H1 (cell line): ENCODE measurements around the gene ZBTB38. TPM values are rescaled to one million over a fixed set of nuclear protein-coding genes. Genes with fewer than 3 reads are reported as not detected.
A peak's percentile ranks its signal among the peaks of the same experiment; 100 is the strongest.

ENCODE experiments used
- CTCF ChIA-PET: fragments of 300-600 bp; sonication (Branson Sonifier 250); formaldehyde crosslinking; loops from one replicate; lab custom pipeline; 2021; ENCODE audit not compliant: partially characterized antibody; lab: Charles Lee
- POLR2A ChIA-PET: fragments of 300-600 bp; sonication (Branson Sonifier 250); formaldehyde crosslinking; loops from one replicate; lab custom pipeline; 2021; ENCODE audit warnings: inconsistent platforms; ENCODE audit not compliant: partially characterized antibody; lab: Charles Lee
- DNase-seq, 2 experiments: peaks; one replicate each; pipeline versions ENCODE4 v3.0.0 to v3.0.0-alpha.2; 2010 to 2022; ENCODE audit warnings: low spot score in 2 of 2, low read depth in 1 of 2, mixed read lengths in 1 of 2
- FAIRE-seq: peaks from 2 replicates; lab custom pipeline; 2011; peaks lifted over from hg19 to GRCh38; lab: Jason Lieb, UNC
- H2AFZ ChIP-seq: 2 replicates; pipeline ENCODE4 v1.8.1; 2012; ENCODE audit warnings: low read length, inconsistent platforms
- H2AK5ac ChIP-seq: 2 replicates; pipeline ENCODE4 v1.6.1; 2013; ENCODE audit warnings: low read depth, low read length
- H2BK120ac ChIP-seq: replicated peaks from 2 replicates; pipeline ENCODE3; 2013; ENCODE audit warnings: low read depth, low read length, inconsistent platforms
- H2BK12ac ChIP-seq: 2 replicates; pipeline ENCODE4 v1.6.1; 2013; ENCODE audit warnings: low read depth, low read length
- H2BK15ac ChIP-seq: 2 replicates; pipeline ENCODE4 v1.6.1; 2013; ENCODE audit warnings: low read length
- H2BK20ac ChIP-seq: 2 replicates; pipeline ENCODE4 v1.6.1; 2013; ENCODE audit warnings: low read length
- H2BK5ac ChIP-seq: 2 replicates; pipeline ENCODE4 v1.6.1; 2013; ENCODE audit warnings: low read depth, low read length
- H3K14ac ChIP-seq: 2 replicates; pipeline ENCODE4 v1.6.1; 2013; ENCODE audit warnings: inconsistent platforms; ENCODE audit not compliant: insufficient read length
- H3K18ac ChIP-seq: 2 replicates; pipeline ENCODE4 v1.6.1; 2013; ENCODE audit warnings: low read length; ENCODE audit errors: extremely low read depth
- H3K23ac ChIP-seq: 2 replicates; pipeline ENCODE4 v1.6.1; 2013; ENCODE audit warnings: inconsistent platforms; ENCODE audit not compliant: insufficient read length
- H3K23me2 ChIP-seq: 2 replicates; pipeline ENCODE4 v1.6.1; 2013; ENCODE audit warnings: low read depth, low read length
- H3K27ac ChIP-seq: 2 replicates; pipeline ENCODE4 v1.6.1; 2011; ENCODE audit warnings: low read depth, low read length, inconsistent platforms
- H3K27me3 ChIP-seq, 4 experiments: replicated peaks in 1 of 4; 1 replicate in 1 of 4; 2 replicates in 3 of 4; pipeline versions ENCODE4 v1.6.1 to v1.8.1; 2011 to 2013; ENCODE audit warnings: low read length in 3 of 4, mild to moderate bottlenecking in 3 of 4, inconsistent platforms in 2 of 4, mixed read lengths in 2 of 4, moderate library complexity in 1 of 4; ENCODE audit not compliant: control insufficient read depth in 3 of 4, insufficient read depth in 3 of 4; ENCODE audit errors: extremely low read depth in 1 of 4
- H3K36me3 ChIP-seq, 4 experiments: 2 replicates each; pipeline versions ENCODE4 v1.6.1 to v1.8.1; 2011 to 2013; ENCODE audit warnings: mild to moderate bottlenecking in 4 of 4, low read length in 3 of 4, moderate library complexity in 2 of 4, control low read depth in 1 of 4, inconsistent platforms in 1 of 4; ENCODE audit not compliant: insufficient read depth in 4 of 4, control insufficient read depth in 2 of 4
- H3K4ac ChIP-seq: replicated peaks from 2 replicates; pipeline ENCODE3; 2013; ENCODE audit warnings: low read length, low read depth, mixed read lengths, inconsistent platforms; ENCODE audit not compliant: insufficient read length
- H3K4me1 ChIP-seq, 4 experiments: replicated peaks in 1 of 4; 1 replicate in 1 of 4; 2 replicates in 3 of 4; pipeline versions ENCODE4 v1.6.1 to v1.8.1; 2011 to 2013; ENCODE audit warnings: low read length in 3 of 4, inconsistent platforms in 2 of 4, mixed read lengths in 1 of 4; ENCODE audit not compliant: insufficient read depth in 4 of 4, control insufficient read depth in 3 of 4
- H3K4me2 ChIP-seq, 2 experiments: 2 replicates each; pipeline versions ENCODE4 v1.6.1 to v1.8.1; 2011 to 2013; ENCODE audit warnings: low read depth in 2 of 2, low read length in 2 of 2, control low read depth in 1 of 2, inconsistent platforms in 1 of 2, mild to moderate bottlenecking in 1 of 2; ENCODE audit not compliant: insufficient read depth in 1 of 2
- H3K4me3 ChIP-seq, 4 experiments: fragments of 200-600, 300-600 bp in 1 of 4; sonication (generic), shearing (Covaris generic), sonication (Bioruptor Twin) in 1 of 4; 2 replicates each; pipeline versions ENCODE4 v1.5.1 to v1.8.1; 2011 to 2016; ENCODE audit warnings: low read length in 4 of 4, low read depth in 3 of 4, control low read depth in 2 of 4, inconsistent platforms in 2 of 4, mild to moderate bottlenecking in 2 of 4, mixed read lengths in 1 of 4, moderate library complexity in 1 of 4; ENCODE audit not compliant: insufficient read depth in 2 of 4; ENCODE audit errors: extremely low read depth in 1 of 4
- H3K56ac ChIP-seq: replicated peaks from 2 replicates; pipeline ENCODE3; 2013; ENCODE audit warnings: low read depth, mild to moderate bottlenecking, mixed read lengths, low read length, inconsistent platforms; ENCODE audit not compliant: insufficient read length
- H3K79me1 ChIP-seq: 2 replicates; pipeline ENCODE4 v1.6.1; 2013; ENCODE audit warnings: low read depth, low read length, control low read depth
- H3K79me2 ChIP-seq, 2 experiments: 2 replicates each; pipeline versions ENCODE4 v1.6.1 to v1.8.1; 2012 to 2013; ENCODE audit warnings: low read length in 2 of 2, mild to moderate bottlenecking in 2 of 2, inconsistent platforms in 1 of 2; ENCODE audit not compliant: insufficient read depth in 2 of 2, control insufficient read depth in 1 of 2
- H3K9ac ChIP-seq, 4 experiments: replicated peaks in 1 of 4; 1 replicate in 1 of 4; 2 replicates in 3 of 4; pipeline versions ENCODE4 v1.6.1 to v1.8.1; 2011 to 2013; ENCODE audit warnings: low read depth in 3 of 4, low read length in 3 of 4, control low read depth in 2 of 4, mild to moderate bottlenecking in 2 of 4, moderate library complexity in 2 of 4, inconsistent platforms in 1 of 4; ENCODE audit errors: extremely low read depth in 1 of 4
- H3K9me3 ChIP-seq, 2 experiments: 2 replicates each; pipeline versions ENCODE4 v1.6.1 to v1.8.1; 2012 to 2013; ENCODE audit warnings: mild to moderate bottlenecking in 2 of 2, moderate library complexity in 2 of 2, control low read depth in 1 of 2, inconsistent platforms in 1 of 2, low read depth in 1 of 2, low read length in 1 of 2, mixed read lengths in 1 of 2; ENCODE audit not compliant: insufficient read depth in 2 of 2
- H4K20me1 ChIP-seq, 2 experiments: replicated peaks in 1 of 2; 2 replicates each; pipeline versions ENCODE3 to v1.8.1; 2011 to 2013; ENCODE audit warnings: inconsistent platforms in 2 of 2, low read length in 2 of 2, mild to moderate bottlenecking in 1 of 2; ENCODE audit not compliant: insufficient read depth in 2 of 2, control insufficient read depth in 1 of 2
- H4K5ac ChIP-seq: 2 replicates; pipeline ENCODE4 v1.6.1; 2013; ENCODE audit warnings: low read length, low read depth, mixed read lengths, inconsistent platforms; ENCODE audit not compliant: insufficient read length
- H4K8ac ChIP-seq: 2 replicates; pipeline ENCODE4 v1.8.0; 2013; ENCODE audit warnings: mild to moderate bottlenecking, moderate library complexity, low read length, inconsistent platforms; ENCODE audit not compliant: insufficient read depth; ENCODE audit errors: extremely low read depth
- H4K91ac ChIP-seq: replicated peaks from 2 replicates; pipeline ENCODE3; 2013; ENCODE audit warnings: low read length, mixed read lengths, inconsistent platforms; ENCODE audit not compliant: insufficient read length
- ASH2L ChIP-seq: fragments of 200-600, 300-600 bp; sonication (generic); IDR thresholded peaks from one replicate; pipeline ENCODE4 v1.7.1; 2017; ENCODE audit warnings: low read length
- BRCA1 ChIP-seq: IDR thresholded peaks from 2 replicates; pipeline ENCODE4 v1.6.1; 2012; ENCODE audit warnings: low read depth, low read length, improper control_type of control experiment
- KDM5A ChIP-seq: fragments of 200-600 bp; IDR thresholded peaks from 2 replicates; pipeline ENCODE4 v1.7.1; 2012; ENCODE audit warnings: mild to moderate bottlenecking, low read length, inconsistent platforms, mixed read lengths
- MAX ChIP-seq: IDR thresholded peaks from 2 replicates; pipeline ENCODE4 v1.6.1; 2012; ENCODE audit warnings: inconsistent platforms
- NRF1 ChIP-seq: IDR thresholded peaks from 2 replicates; pipeline ENCODE4 v1.6.1; 2011; ENCODE audit warnings: mild to moderate bottlenecking, low read depth, low read length, improper control_type of control experiment
- POLR2AphosphoS5 ChIP-seq: IDR thresholded peaks from 2 replicates; pipeline ENCODE4 v1.6.1; 2011; ENCODE audit warnings: low read depth, low read length
- POU5F1 ChIP-seq: IDR thresholded peaks from 2 replicates; pipeline ENCODE4 v1.6.1; 2011; ENCODE audit warnings: low read depth, mild to moderate bottlenecking, low read length, moderate library complexity
- RBBP5 ChIP-seq: IDR thresholded peaks from 2 replicates; pipeline ENCODE4 v1.7.1; 2012; ENCODE audit warnings: low read depth, mild to moderate bottlenecking, inconsistent platforms, low read length, moderate library complexity, borderline replicate concordance
- RXRA ChIP-seq: IDR thresholded peaks from 2 replicates; pipeline ENCODE4 v1.6.1; 2011; ENCODE audit warnings: low read depth, mild to moderate bottlenecking, low read length, moderate library complexity; ENCODE audit not compliant: insufficient read depth
- SP1 ChIP-seq: IDR thresholded peaks from 2 replicates; pipeline ENCODE4 v1.6.1; 2011; ENCODE audit warnings: low read depth, low read length
- TEAD4 ChIP-seq: IDR thresholded peaks from 2 replicates; pipeline ENCODE4 v1.6.1; 2012; ENCODE audit warnings: low read depth, low read length, inconsistent platforms, mixed read lengths
- YY1 ChIP-seq: IDR thresholded peaks from 2 replicates; pipeline ENCODE4 v1.6.1; 2011; ENCODE audit warnings: low read depth, mild to moderate bottlenecking, low read length
- WGBS, 2 experiments: shearing (Covaris generic) in 1 of 2; methylation state at CpG; one replicate each; pipeline versions ENCODE4 v1.1.6 to v1.1.7; 2013 to 2015; ENCODE audit warnings: low lambda C conversion rate in 2 of 2, mixed read lengths in 2 of 2, inconsistent platforms in 1 of 2, low coverage in 1 of 2, missing lambda C conversion rate in 1 of 2; ENCODE audit not compliant: insufficient replicate concordance in 2 of 2, insufficient coverage in 1 of 2, insufficient read length in 1 of 2; ENCODE audit errors: extremely low coverage in 1 of 2, missing lambda C conversion rate in 1 of 2; 5-methylcytosine and 5-hydroxymethylcytosine counted together
- polyA plus RNA-seq, 7 experiments: library from polyadenylated mRNA; depleted of rRNA in 3 of 7; stranded (reverse) in 5 of 7; unstranded in 2 of 7; fragments of >200 nt in 5 of 7; fragments of 200-250 nt in 2 of 7; gene quantifications; 1 replicate in 5 of 7; 2 replicates in 1 of 7; 4 replicates in 1 of 7; pipeline versions ENCODE4 v1.2.1 to v1.2.3, GENCODE V29; 2011 to 2013; ENCODE audit warnings: missing spikeins in 2 of 7, mixed read lengths in 2 of 7
- total RNA-seq: library from RNA; stranded (reverse); fragmentation: NEBNext Ultra II Directional; extraction: Animal tissue kit (Norgen Biotek cat#: 25700); gene quantifications from 2 replicates; pipeline ENCODE4 v1.2.1, GENCODE V29; 2021
- TF ChIP-seq, protein P1 (sequence below): IDR thresholded peaks from 2 replicates; pipeline ENCODE4 v1.6.1; 2011; ENCODE audit warnings: low read length, improper control_type of control experiment

ZBTB38 gene
- total and polyA plus RNA-seq, 2 of the 8 experiments (the other 6 are each of a cell fraction or from before 2014, with no cell fraction given), result 4.4 to 10.5 TPM

DNA sequence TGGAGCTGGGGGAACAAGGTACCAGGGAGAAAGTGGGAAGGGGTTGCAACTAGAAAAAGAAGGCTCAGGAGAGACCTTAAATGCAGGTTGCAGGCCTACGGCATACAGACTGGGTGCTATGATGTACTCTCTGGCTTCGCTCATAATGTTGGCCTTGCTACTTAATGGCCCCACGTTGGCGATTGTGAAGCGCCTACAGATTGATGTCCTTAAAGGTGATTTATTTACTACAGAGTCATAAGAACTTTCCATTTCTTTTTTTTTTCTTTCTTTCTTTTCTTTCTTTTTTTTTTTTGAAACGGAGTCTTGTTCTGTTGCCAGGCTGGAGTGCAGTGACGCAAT is 25.4 kb downstream of the ZBTB38 start:
- no peaks in the 10 kb centered on the region for H3K79me2 ChIP-seq
- no peak for FAIRE-seq
- POLR2A ChIA-PET, result interaction anchor here (0.8 to 1.0 kb wide), 3 partner anchors 9 to 20 kb away, joined by 3 to 5 read pairs (median 4); no protein-coding TSS in a partner anchor
- TF ChIP-seq BRCA1 (no peak), RXRA (no peak), NRF1 (no peak), POU5F1 (no peak), POLR2AphosphoS5 (no peak), MAX (no peak), YY1 (no peak), RBBP5 (no peak), TEAD4 (no peak), KDM5A (no peak), ASH2L (no peak), SP1 (no peak)
- TF ChIP-seq, protein P1, sequence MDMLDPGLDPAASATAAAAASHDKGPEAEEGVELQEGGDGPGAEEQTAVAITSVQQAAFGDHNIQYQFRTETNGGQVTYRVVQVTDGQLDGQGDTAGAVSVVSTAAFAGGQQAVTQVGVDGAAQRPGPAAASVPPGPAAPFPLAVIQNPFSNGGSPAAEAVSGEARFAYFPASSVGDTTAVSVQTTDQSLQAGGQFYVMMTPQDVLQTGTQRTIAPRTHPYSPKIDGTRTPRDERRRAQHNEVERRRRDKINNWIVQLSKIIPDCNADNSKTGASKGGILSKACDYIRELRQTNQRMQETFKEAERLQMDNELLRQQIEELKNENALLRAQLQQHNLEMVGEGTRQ, result no peak

More for the DNA sequence above, 25.4 kb downstream of the ZBTB38 start:
- Histone ChIP-seq H4K20me1 (no peaks in the 10 kb centered on the region), H2BK15ac (no peak overlapping the region), H3K4me2 (peak overlapping the region; percentile 21 to 49; a peak in 3 of 4 replicates), H2BK20ac (peak overlapping the region; percentile 55; the same call in 1 of the 2 replicates), H3K9ac (peak overlapping the region in 2 of 4 experiments; percentile 2 to 4; a peak in 1 of 7 replicates), H3K14ac (no peak overlapping the region), H3K18ac (peak overlapping the region; percentile 71), H3K27ac (peak overlapping the region; percentile 5; the same call in 1 of the 2 replicates), H2BK120ac (no peak overlapping the region), H3K36me3 (no peaks in the 10 kb centered on the region), H3K4me1 (peaks cover 6 to 17% (median 10%) of the 10 kb centered on the region in 4 experiments; a peak in 6 of 7 replicates), H3K79me1 (no peaks in the 10 kb centered on the region), H3K56ac (no peak overlapping the region), H4K91ac (no peak overlapping the region), H4K5ac (no peak overlapping the region), H2BK12ac (peak overlapping the region; percentile 1; the same call in 1 of the 2 replicates), H3K9me3 (no peaks in the 10 kb centered on the region), H2AFZ (peak overlapping the region; percentile 33; the same call in 1 of the 2 replicates), H2BK5ac (peak overlapping the region; percentile 71), H3K23me2 (no peaks in the 10 kb centered on the region; the same call in 1 of the 2 replicates), H3K27me3 (no peaks in the 10 kb centered on the region), H2AK5ac (no peak overlapping the region), H4K8ac (no peak overlapping the region), H3K4ac (no peak overlapping the region), H3K4me3 (no peak overlapping the region; a peak in 2 of 8 replicates), H3K23ac (no peak overlapping the region)
- DNase-seq, result no peak
- WGBS, 2 experiments, result 96% methylated on average over 6 of the region's 7 CpGs; no CpG with 5 or more reads in 1 of the 2 experiments
- CTCF ChIA-PET, result interaction anchor here (0.6 to 1.3 kb wide), 6 partner anchors 9 to 1277 kb away, joined by 3 to 6 read pairs (median 3); no protein-coding TSS in a partner anchor
